Ectodermal cell (in vitro differentiated cells): ENCODE results near the gene GSTM1.
"Not testable (repeated sequence)": the region's sequence is repeated elsewhere in the genome, so short reads cannot be mapped to it uniquely, and the experiment has no call there.

ENCODE experiments used
- H3K27ac ChIP-seq: 2 replicates; pipeline ENCODE4 v1.7.0; 2013; ENCODE audit warnings: mild to moderate bottlenecking, low read depth, low read length; ENCODE audit not compliant: insufficient read depth, poor library complexity, severe bottlenecking
- H3K27me3 ChIP-seq: 2 replicates; pipeline ENCODE4 v1.7.0; 2013; ENCODE audit warnings: mild to moderate bottlenecking, low read length; ENCODE audit not compliant: insufficient read depth, control insufficient read depth, poor library complexity, severe bottlenecking
- H3K36me3 ChIP-seq: one replicate; pipeline ENCODE4 v1.7.0; 2013; ENCODE audit warnings: low read length; ENCODE audit not compliant: control insufficient read depth, insufficient read depth
- H3K4me1 ChIP-seq: one replicate; pipeline ENCODE4 v1.7.0; 2013; ENCODE audit warnings: low read length; ENCODE audit not compliant: control insufficient read depth, insufficient read depth
- H3K4me3 ChIP-seq: 2 replicates; pipeline ENCODE4 v1.7.0; 2013; ENCODE audit warnings: low read depth, low read length, control low read depth; ENCODE audit not compliant: insufficient read depth
- H3K9me3 ChIP-seq: 2 replicates; pipeline ENCODE4 v1.7.0; 2013; ENCODE audit warnings: mild to moderate bottlenecking, low read length, moderate library complexity; ENCODE audit not compliant: control insufficient read depth
- WGBS, 2 experiments: methylation state at CpG; one replicate each; pipeline ENCODE4 v1.1.7; 2013; ENCODE audit warnings: missing lambda C conversion rate in 2 of 2; 5-methylcytosine and 5-hydroxymethylcytosine counted together

The GSTM1 gene

DNA sequence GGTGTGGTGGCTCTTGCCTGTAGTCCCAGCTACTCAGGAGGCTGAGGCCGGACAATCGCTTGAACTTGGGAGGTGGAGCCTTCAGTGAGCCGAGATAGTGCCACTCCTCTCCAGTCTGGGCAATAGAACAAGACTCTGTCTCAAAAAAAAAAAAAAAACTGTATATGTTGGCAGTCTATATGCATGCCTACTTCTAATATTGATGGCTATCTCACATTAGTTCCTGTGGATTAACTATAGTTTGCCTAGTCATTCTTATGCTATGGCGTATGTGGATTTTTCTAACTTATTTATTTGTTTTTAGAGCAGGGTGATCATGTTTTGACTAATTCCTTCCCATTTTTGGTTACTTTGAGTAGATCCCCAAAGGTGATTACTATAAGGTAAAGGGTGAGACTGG is 9.4 kb downstream of the GSTM1 start:
- Histone ChIP-seq H3K4me3 (no peak overlapping the region), H3K4me1 (no peaks in the 10 kb centered on the region), H3K27ac (no peak overlapping the region), H3K9me3 (no peaks in the 10 kb centered on the region), H3K27me3 (no peaks in the 10 kb centered on the region), H3K36me3 (no peaks in the 10 kb centered on the region)
- WGBS, 2 experiments = no CpG with 5 or more reads among the region's 4 CpGs

GRCh38 chr1:109697861-109698260 is 10.2 kb downstream of the GSTM1 start:
- H3K27me3 ChIP-seq, H3K36me3 ChIP-seq, H3K9me3 ChIP-seq, H3K27ac ChIP-seq, H3K4me3 ChIP-seq, H3K4me1 ChIP-seq: not testable (repeated sequence)
- WGBS, 2 experiments = no CpG with 5 or more reads among the region's 4 CpGs

DNA sequence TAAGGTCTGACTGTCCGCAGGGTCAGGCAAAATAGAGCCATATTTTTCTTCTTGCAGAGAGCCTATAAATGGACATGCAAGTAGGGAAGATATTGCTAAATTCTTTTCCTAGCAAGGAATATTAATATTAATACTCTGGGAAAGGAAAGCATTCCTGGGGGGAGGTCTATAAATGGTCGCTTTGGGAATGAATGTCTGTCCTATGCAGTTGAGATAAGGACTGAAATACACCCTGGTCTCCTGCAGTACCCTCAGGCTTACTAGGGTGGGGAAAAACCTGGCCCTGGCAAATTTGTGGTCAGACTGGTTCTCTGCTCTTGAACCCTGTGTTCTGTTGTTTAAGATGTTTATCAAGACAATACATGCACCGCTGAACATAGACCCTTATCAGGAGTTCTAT is 15.3 kb downstream of the GSTM1 start:
- H3K4me1 ChIP-seq, H3K27me3 ChIP-seq, H3K9me3 ChIP-seq, H3K36me3 ChIP-seq, H3K27ac ChIP-seq, H3K4me3 ChIP-seq: not testable (repeated sequence)
- 94 to 98% methylated on average over 3 of the region's 3 CpGs for WGBS, 2 experiments

- H3K4me3 ChIP-seq = no peak overlapping the region
- H3K9me3 ChIP-seq = no peaks in the 10 kb centered on the region
- H3K36me3 ChIP-seq = no peaks in the 10 kb centered on the region
- whole genome bisulfite sequencing, 2 experiments = 75 to 76% methylated on average over 8 of the region's 8 CpGs
- no peaks in the 10 kb centered on the region for H3K4me1 ChIP-seq
- no peaks in the 10 kb centered on the region for H3K27me3 ChIP-seq
- no peak overlapping the region for H3K27ac ChIP-seq
Measured at GRCh38 chr1:109704173-109704572, 16.6 kb downstream of the GSTM1 start.

DNA sequence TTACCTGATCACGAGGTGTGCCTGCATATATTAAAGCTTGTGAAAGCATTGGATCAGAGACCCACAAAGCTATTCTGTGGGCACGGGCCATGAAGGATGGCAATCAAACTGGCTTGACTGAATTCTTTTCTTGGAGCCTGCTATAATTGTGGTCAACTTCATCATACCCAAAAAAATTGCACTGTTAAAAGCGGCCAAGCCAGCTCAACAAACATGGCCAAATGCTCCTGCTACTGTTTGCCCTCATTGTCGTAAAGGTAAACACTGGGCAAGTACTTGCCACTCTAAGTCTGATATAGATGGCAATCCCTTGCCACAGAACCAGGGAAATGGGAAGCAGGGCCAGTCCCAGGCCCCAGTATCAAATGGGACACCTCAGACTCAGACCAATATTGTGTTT is 17.8 kb downstream of the GSTM1 start:
- H3K9me3 ChIP-seq = no peaks in the 10 kb centered on the region
- H3K4me1 ChIP-seq = no peaks in the 10 kb centered on the region
- no peaks in the 10 kb centered on the region for H3K36me3 ChIP-seq
- H3K4me3 ChIP-seq = no peak overlapping the region
- H3K27me3 ChIP-seq = no peaks in the 10 kb centered on the region
- no peak overlapping the region for H3K27ac ChIP-seq
- WGBS, 2 experiments = 91 to 94% methylated on average over 4 of the region's 4 CpGs

DNA sequence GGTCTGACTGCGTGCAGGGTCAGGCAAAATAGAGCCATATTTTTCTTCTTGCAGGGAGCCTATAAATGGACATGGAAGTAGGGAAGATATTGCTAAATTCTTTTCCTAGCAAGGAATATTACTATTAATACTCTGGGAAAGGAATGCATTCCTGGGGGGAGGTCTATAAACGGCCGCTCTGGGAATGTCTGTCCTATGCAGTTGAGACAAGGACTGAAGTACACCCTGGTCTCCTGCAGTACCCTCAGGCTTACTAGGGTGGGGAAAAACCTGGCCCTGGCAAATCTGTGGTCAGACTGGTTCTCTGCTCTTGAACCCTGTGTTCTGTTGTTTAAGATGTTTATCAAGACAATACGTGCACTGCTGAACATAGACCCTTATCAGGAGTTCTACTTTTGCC is 21.3 kb downstream of the GSTM1 start:
- H3K4me3 ChIP-seq, H3K4me1 ChIP-seq, H3K27me3 ChIP-seq, H3K9me3 ChIP-seq, H3K27ac ChIP-seq, H3K36me3 ChIP-seq: not testable (repeated sequence)
- WGBS, 2 experiments = 90 to 95% methylated on average over 4 of the region's 4 CpGs

DNA sequence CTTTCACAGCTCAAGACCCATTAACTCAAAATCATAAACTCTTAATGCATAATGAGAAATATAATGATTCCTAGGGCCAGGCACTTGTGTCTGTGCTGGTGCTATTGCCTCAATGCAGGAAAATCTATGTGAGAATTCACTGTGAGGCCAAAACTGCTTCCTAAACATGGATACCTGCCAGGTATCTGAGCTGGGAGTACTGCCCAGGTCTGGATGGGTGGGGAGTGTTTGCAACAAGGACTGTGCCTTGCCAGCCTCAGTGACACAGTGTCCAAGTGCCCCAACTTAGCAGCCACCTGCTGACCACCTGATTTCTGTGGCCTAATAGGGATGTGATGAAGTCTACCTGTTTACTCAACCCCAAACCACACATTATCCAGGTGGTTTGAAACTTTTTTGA is 22.2 kb downstream of the GSTM1 start:
- not testable (repeated sequence) for H3K36me3 ChIP-seq, H3K27ac ChIP-seq, H3K27me3 ChIP-seq, H3K4me3 ChIP-seq, H3K9me3 ChIP-seq, H3K4me1 ChIP-seq

DNA sequence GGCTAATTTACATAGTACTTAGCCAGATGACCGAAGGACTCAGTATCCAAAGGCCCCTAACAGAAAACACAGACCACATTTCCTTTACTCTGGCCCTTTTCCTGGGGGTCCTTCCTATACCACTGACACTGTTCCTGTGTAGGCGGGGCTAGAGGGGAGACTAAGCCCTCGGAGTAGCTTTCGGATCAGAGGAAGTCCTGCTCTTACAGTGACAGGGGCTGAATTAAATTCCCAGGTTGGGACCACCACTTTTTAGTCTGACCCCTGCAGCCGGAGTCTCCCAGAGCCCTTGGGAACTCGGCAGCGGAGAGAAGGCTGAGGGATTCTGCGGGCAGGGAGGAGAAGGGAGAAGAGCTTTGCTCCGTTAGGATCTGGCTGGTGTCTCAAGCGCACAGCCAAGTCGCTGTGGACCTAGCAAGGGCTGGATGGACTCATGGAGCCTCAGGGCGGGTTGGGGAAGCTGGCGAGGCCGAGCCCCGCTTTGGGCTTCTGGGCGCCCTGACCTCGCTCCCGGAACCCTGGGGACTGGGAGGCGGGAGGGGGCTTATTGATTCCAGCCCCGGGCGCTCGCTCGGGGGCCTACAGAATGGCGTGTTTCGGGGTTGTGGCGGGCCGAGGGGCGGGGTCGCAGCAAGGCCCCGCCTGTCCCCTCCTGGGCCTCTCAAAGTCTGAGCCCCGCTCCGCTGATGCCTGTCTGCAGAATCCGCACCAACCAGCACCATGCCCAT is 24.1 kb downstream of the GSTM1 start, which contains the start of gene GSTM5:
Gene GSTM5 (plus strand): TSS at position 659 of the 728 bp plus-strand sequence. CDS start 62 bp downstream, at position 721.
- H3K27me3 ChIP-seq, H3K4me3 ChIP-seq, H3K27ac ChIP-seq, H3K4me1 ChIP-seq, H3K9me3 ChIP-seq, H3K36me3 ChIP-seq: not testable (repeated sequence)
- 93% methylated on average over 32 of the region's 33 CpGs for WGBS, 2 experiments

DNA sequence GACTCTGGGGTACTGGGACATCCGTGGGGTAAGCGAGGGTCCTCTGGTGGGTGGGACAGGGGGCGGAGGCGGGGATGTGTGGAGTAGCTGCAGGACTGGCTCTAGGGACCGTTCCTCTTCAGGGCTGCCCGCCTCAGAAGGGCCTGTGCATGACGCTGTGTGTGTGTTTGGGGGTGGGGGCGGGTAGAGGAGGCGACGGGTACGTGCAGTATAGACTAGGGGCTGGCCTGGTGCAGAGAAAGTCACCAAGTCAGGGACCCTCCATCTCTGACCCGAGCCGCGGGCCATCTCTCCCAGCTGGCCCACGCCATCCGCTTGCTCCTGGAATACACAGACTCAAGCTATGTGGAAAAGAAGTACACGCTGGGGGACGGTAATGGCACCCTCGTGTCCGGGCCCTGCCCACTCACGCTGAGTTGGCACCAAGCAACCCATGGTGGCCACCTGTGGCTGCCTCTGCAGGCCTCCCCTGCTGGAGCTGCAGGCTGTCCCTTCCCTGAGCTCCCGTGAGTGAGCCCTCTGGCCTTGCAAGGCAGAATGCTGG is 24.8 kb downstream of the GSTM1 start:
- H3K4me3 ChIP-seq = no peak overlapping the region
- no peaks in the 10 kb centered on the region for H3K9me3 ChIP-seq
- H3K36me3 ChIP-seq = no peaks in the 10 kb centered on the region
- no peak overlapping the region for H3K27ac ChIP-seq
- 94% methylated on average over 22 of the region's 22 CpGs for WGBS, 2 experiments
- H3K4me1 ChIP-seq = no peaks in the 10 kb centered on the region
- H3K27me3 ChIP-seq = no peaks in the 10 kb centered on the region

DNA sequence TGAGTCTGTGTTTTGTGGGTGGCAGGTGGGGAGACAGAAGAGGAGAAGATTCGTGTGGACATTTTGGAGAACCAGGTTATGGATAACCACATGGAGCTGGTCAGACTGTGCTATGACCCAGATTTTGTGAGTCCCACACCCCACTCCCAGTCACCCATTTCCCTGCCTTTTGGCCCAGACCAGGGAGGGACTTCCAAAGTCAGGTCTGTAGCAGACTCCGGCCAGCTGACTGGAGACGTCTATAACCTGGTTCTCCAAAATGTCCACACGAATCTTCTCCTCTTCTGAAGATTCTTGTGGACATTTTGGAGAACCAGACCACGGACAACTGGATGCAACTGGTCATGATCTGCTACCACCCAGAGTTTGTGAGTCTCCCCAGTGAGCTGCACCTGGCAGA is 26.0 kb downstream of the GSTM1 start:
- Histone ChIP-seq H3K27me3 (no peaks in the 10 kb centered on the region), H3K4me3 (no peak overlapping the region), H3K9me3 (no peaks in the 10 kb centered on the region), H3K27ac (no peak overlapping the region), H3K4me1 (no peaks in the 10 kb centered on the region), H3K36me3 (no peaks in the 10 kb centered on the region)
- WGBS, 2 experiments = 88 to 90% methylated on average over 5 of the region's 5 CpGs
